Kidney (tissue), 14 donors: ENCODE results near the gene CD84. TPM values are rescaled to one million over a fixed set of nuclear protein-coding genes. Genes with fewer than 3 reads are reported as not detected.

ENCODE experiments used
- DNase-seq, 5 donors: peaks; one replicate each; pipeline ENCODE4 v3.0.0-alpha.2; 2013 to 2020
- FAIRE-seq: peaks from 2 replicates; lab custom pipeline; 2012; peaks lifted over from hg19 to GRCh38; lab: Jason Lieb, UNC
- H3K27ac ChIP-seq, 2 donors: one replicate each; pipeline ENCODE4 v1.7.0; 2013; ENCODE audit warnings: low read depth in 2 of 2, low read length in 2 of 2, inconsistent platforms in 1 of 2
- H3K27me3 ChIP-seq: one replicate; pipeline ENCODE4 v1.7.1; 2013; ENCODE audit warnings: low read length, inconsistent platforms; ENCODE audit not compliant: control insufficient read depth, insufficient read depth
- H3K36me3 ChIP-seq, 3 donors: one replicate each; pipeline versions ENCODE4 v1.7.0 to v1.7.1; 2013; ENCODE audit warnings: low read length in 3 of 3, control low read depth in 1 of 3, inconsistent platforms in 1 of 3; ENCODE audit not compliant: insufficient read depth in 3 of 3, control insufficient read depth in 2 of 3
- H3K4me1 ChIP-seq, 3 donors: one replicate each; pipeline versions ENCODE4 v1.7.0 to v1.7.1; 2013; ENCODE audit warnings: low read length in 3 of 3, inconsistent platforms in 1 of 3, low read depth in 1 of 3; ENCODE audit not compliant: control insufficient read depth in 2 of 3, insufficient read depth in 2 of 3
- H3K4me3 ChIP-seq, 3 donors: one replicate each; pipeline versions ENCODE4 v1.7.0 to v1.8.1; 2013; ENCODE audit warnings: low read length in 3 of 3, control low read depth in 1 of 3, inconsistent platforms in 1 of 3
- H3K9ac ChIP-seq, 3 donors: one replicate each; pipeline versions ENCODE4 v1.7.0 to v1.7.1; 2013; ENCODE audit warnings: low read length in 3 of 3, control low read depth in 1 of 3, inconsistent platforms in 1 of 3
- H3K9me3 ChIP-seq, 3 donors: one replicate each; pipeline versions ENCODE4 v1.7.0 to v1.7.1; 2013; ENCODE audit warnings: low read length in 3 of 3, control low read depth in 1 of 3, inconsistent platforms in 1 of 3; ENCODE audit not compliant: control insufficient read depth in 2 of 3, insufficient read depth in 1 of 3
- CTCF ChIP-seq: IDR thresholded peaks from 3 replicates; pipeline ENCODE4 v1.5.1; 2012; ENCODE audit warnings: mild to moderate bottlenecking, moderate library complexity, borderline replicate concordance; ENCODE audit not compliant: insufficient read depth; ENCODE audit errors: extremely low read depth
- intact Hi-C: fragments of 100-400 bp; cut with DNase I; formaldehyde crosslinking; loops from one replicate; pipeline ENCODE4 v1.11.1; 2022
- polyA plus RNA-seq: library from polyadenylated mRNA; stranded (reverse); fragments of 350-450 nt; fragmentation: Illumina TruSeq; extraction: RNeasy Lipid Tissue Mini Kit (QIAGEN cat#74804); gene quantifications from one replicate; pipeline ENCODE4 v1.2.3, GENCODE V29; 2014; ENCODE audit warnings: low read depth, low replicate concordance; ENCODE audit not compliant: insufficient read depth
- total RNA-seq: library from RNA; stranded (reverse); fragmentation: NEBNext Ultra II Directional; extraction: Animal tissue kit (Norgen Biotek cat#: 25700); gene quantifications from one replicate; pipeline ENCODE4 v1.2.1, GENCODE V29; 2021
- donor health status: control.
- donor health status: control.
- donor health status: control.
- donor health status: control.
- donor health status: control.
- donor health status: DM: yes; HTN: yes; CAD: no.
- donor health status: Normal renal cell carcinoma (clear cell type).

The CD84 gene
- total and polyA plus RNA-seq, 2 donors from 2014 or later = 0.30 to 17.5 TPM

GRCh38 chr1:160618763-160619274, 39.5 kb upstream of the CD84 start:
- intact Hi-C loops = loop anchor here (10.0 kb wide), 1 partner anchor 194 kb away; no protein-coding TSS in a partner anchor
- FAIRE-seq = no peak

GRCh38 chr1:160618327-160618726, 39.0 kb upstream of the CD84 start:
- intact Hi-C loops = loop anchor here (10.0 kb wide), 1 partner anchor 194 kb away; no protein-coding TSS in a partner anchor
- FAIRE-seq = no peak

More at GRCh38 chr1:160618763-160619274, 39.5 kb upstream of the CD84 start:
- Histone ChIP-seq H3K4me3 (no peak overlapping the region), H3K9me3 (no peaks in the 10 kb centered on the region), H3K9ac (no peak overlapping the region), H3K36me3 (no peaks in the 10 kb centered on the region), H3K27ac (no peak overlapping the region), H3K27me3 (no peaks in the 10 kb centered on the region), H3K4me1 (no peaks in the 10 kb centered on the region)
- DNase-seq = no peak
- peak; percentile 20 for TF ChIP-seq CTCF

GRCh38 chr1:160615660-160616059, 36.4 kb upstream of the CD84 start:
- no peak overlapping the region for H3K9ac ChIP-seq
- no peak overlapping the region for H3K4me3 ChIP-seq
- H3K27ac ChIP-seq = no peak overlapping the region
- H3K36me3 ChIP-seq = no peaks in the 10 kb centered on the region
- no peak for TF ChIP-seq CTCF
- intact Hi-C loops = loop anchor here (10.0 kb wide), 1 partner anchor 191 kb away; no protein-coding TSS in a partner anchor
- H3K4me1 ChIP-seq = no peaks in the 10 kb centered on the region
- FAIRE-seq = no peak
- no peak for DNase-seq
- no peaks in the 10 kb centered on the region for H3K9me3 ChIP-seq
- H3K27me3 ChIP-seq = no peaks in the 10 kb centered on the region

More at GRCh38 chr1:160618327-160618726, 39.0 kb upstream of the CD84 start:
- H3K4me1 ChIP-seq = no peaks in the 10 kb centered on the region
- no peak overlapping the region for H3K4me3 ChIP-seq
- no peak for TF ChIP-seq CTCF
- H3K27ac ChIP-seq = no peak overlapping the region
- H3K36me3 ChIP-seq = no peaks in the 10 kb centered on the region
- no peak overlapping the region for H3K9ac ChIP-seq
- no peaks in the 10 kb centered on the region for H3K27me3 ChIP-seq
- no peaks in the 10 kb centered on the region for H3K9me3 ChIP-seq
- DNase-seq = no peak
